PC-3 (cell line): ENCODE results near the gene TRABD. TPM values are rescaled to one million over a fixed set of nuclear protein-coding genes. Genes with fewer than 3 reads are reported as not detected.

Experiments used
- ATAC-seq: fragments of 200-7000 bp; cut with Tn5 transposase; 2 replicates; pipeline ENCODE4 v1.9.1; 2020; ENCODE audit warnings: mild to moderate bottlenecking, moderate library complexity
- BruUV-seq: library from RNA; stranded (reverse); fragments of 400-500 nt; replicated peaks from 2 replicates; lab custom pipeline; 2021; lab: Mats Ljungman, UMichigan
- CTCF ChIA-PET: fragments of 300-600 bp; sonication (Branson Sonifier 250); formaldehyde crosslinking; loops from one replicate; lab custom pipeline; 2022; ENCODE audit warnings: antibody characterized with exemption; lab: Charles Lee
- POLR2A ChIA-PET: fragments of 300-600 bp; sonication (Branson Sonifier 250); formaldehyde crosslinking; loops from one replicate; lab custom pipeline; 2022; ENCODE audit warnings: antibody characterized with exemption; ENCODE audit not compliant: unreplicated experiment; lab: Charles Lee
- DNase-seq: peaks from one replicate; pipeline ENCODE4 v3.0.0-alpha.2; 2015
- H2AFZ ChIP-seq: fragments of 300-600 bp; sonication (generic); 2 replicates; pipeline ENCODE4 v1.6.0; 2016; ENCODE audit warnings: antibody characterized with exemption, low read length
- H3F3A ChIP-seq: fragments of 300-600 bp; sonication (generic); one replicate; pipeline ENCODE4 v1.6.0; 2017; ENCODE audit warnings: antibody characterized with exemption, low read length, control low read depth, mild to moderate bottlenecking; ENCODE audit not compliant: unreplicated experiment
- H3K27ac ChIP-seq: fragments of 300-600 bp; sonication (generic); 2 replicates; pipeline ENCODE4 v1.5.1; 2016; ENCODE audit warnings: mild to moderate bottlenecking, low read length
- H3K27me3 ChIP-seq: fragments of 300-600 bp; sonication (generic); 2 replicates; pipeline ENCODE4 v1.6.1; 2016; ENCODE audit warnings: low read length, mixed read lengths
- H3K36me3 ChIP-seq: fragments of 300-600 bp; sonication (generic); 2 replicates; pipeline ENCODE4 v1.6.1; 2016; ENCODE audit warnings: low read depth, mixed run types, low read length, mixed read lengths
- H3K4me1 ChIP-seq: fragments of 300-600 bp; sonication (generic); 2 replicates; pipeline ENCODE4 v1.5.1; 2016; ENCODE audit warnings: low read length; ENCODE audit not compliant: insufficient read depth
- H3K4me2 ChIP-seq: fragments of 300-600 bp; sonication (generic); 2 replicates; pipeline ENCODE4 v1.6.0; 2016; ENCODE audit warnings: low read length
- H3K4me3 ChIP-seq: fragments of 300-600 bp; sonication (generic); 2 replicates; pipeline ENCODE4 v1.5.1; 2016; ENCODE audit warnings: mild to moderate bottlenecking, low read length, mixed read lengths
- H3K79me2 ChIP-seq: fragments of 300-600 bp; sonication (generic); 2 replicates; pipeline ENCODE4 v1.6.1; 2017; ENCODE audit warnings: low read length, mixed read lengths
- H3K9ac ChIP-seq: fragments of 300-600 bp; sonication (generic); 2 replicates; pipeline ENCODE4 v1.6.0; 2016; ENCODE audit warnings: mild to moderate bottlenecking, low read length
- H3K9me2 ChIP-seq: fragments of 300-600 bp; sonication (generic); replicated peaks from 2 replicates; pipeline ENCODE4 v1.6.1; 2016; ENCODE audit warnings: mixed run types, low read length, mixed read lengths
- H3K9me3 ChIP-seq: fragments of 300-600 bp; sonication (generic); 2 replicates; pipeline ENCODE4 v1.6.1; 2016; ENCODE audit warnings: low read length, mixed read lengths
- H4K20me1 ChIP-seq: fragments of 300-600 bp; sonication (generic); 2 replicates; pipeline ENCODE4 v1.6.1; 2016; ENCODE audit warnings: low read length, mixed read lengths
- CTCF ChIP-seq: fragments of 300-600 bp; sonication (generic); conservative IDR thresholded peaks from 2 replicates; pipeline ENCODE4 v1.5.1; 2017; ENCODE audit warnings: antibody characterized with exemption, low read depth, mild to moderate bottlenecking, low read length
- EZH2 ChIP-seq: fragments of 300-600 bp; sonication (generic); IDR thresholded peaks from one replicate; pipeline ENCODE4 v1.6.1; 2017; ENCODE audit warnings: antibody characterized with exemption, mild to moderate bottlenecking, low read length; ENCODE audit not compliant: unreplicated experiment
- EZH2phosphoT487 ChIP-seq: fragments of 300-600 bp; sonication (generic); IDR thresholded peaks from 2 replicates; pipeline ENCODE4 v1.6.1; 2018; ENCODE audit warnings: mild to moderate bottlenecking, antibody characterized with exemption, low read length, borderline replicate concordance
- intact Hi-C: fragments of 100-400 bp; cut with micrococcal nuclease; formaldehyde crosslinking; loops from 2 replicates; pipeline ENCODE4 v1.9.0; 2023
- total RNA-seq: library from RNA; depleted of rRNA; stranded (reverse); fragments of >200 nt; gene quantifications from 2 replicates; pipeline ENCODE4 v1.2.3, GENCODE V29; 2014

Gene TRABD
- total RNA-seq, 1 experiment from 2014 or later = 53.4 TPM

DNA sequence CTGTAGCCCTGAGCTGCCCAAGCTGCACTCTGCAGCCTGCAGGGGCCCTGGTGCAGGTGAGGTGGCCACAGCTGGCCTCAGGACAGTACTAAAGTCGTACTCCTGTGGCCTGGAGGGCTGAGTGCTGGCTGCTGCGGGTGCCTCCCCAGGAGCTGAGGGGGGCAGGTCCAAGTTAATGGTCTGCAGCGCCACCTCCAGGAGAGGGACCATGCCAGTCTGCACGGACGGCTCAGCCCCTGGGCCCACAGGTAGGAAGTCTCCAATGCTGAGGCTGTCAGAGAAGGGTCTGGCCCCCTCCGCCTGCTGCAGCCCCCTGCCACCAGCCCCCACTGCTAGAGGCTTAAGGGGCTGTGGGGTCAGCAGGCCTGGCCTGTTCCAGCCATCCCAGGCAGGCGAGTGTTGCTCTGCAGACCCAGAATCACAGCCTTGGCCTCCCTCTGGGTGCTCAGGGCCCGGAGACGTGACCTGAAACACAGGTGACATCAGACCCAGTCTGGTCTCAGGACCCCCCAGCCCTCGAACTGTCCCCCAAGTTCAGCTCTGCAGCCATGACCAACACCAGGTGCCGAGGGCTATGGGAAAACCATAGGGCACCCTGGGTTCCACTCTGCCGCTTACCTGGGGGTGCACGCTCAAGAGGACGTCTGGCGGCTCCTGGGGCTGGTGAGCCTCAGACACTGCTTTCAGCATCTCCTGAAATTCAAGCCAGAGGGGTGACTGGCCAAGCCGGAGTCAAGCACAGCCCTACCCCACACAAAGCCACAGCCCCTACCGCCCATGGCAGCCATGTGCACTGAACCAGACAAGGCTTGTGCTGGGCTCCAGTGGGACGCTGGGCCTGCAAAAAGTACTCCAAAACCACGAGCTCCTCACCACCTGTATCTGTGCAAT, 35.9 kb downstream of the TRABD start:
- Histone ChIP-seq H3K9ac (no peak overlapping the region), H3K4me1 (no peaks in the 10 kb centered on the region), H3K27me3 (no peaks in the 10 kb centered on the region), H2AFZ (no peak overlapping the region), H3K4me2 (no peak overlapping the region), H3K9me2 (no peaks in the 10 kb centered on the region), H3K27ac (no peak overlapping the region), H4K20me1 (no peaks in the 10 kb centered on the region), H3F3A (no peaks in the 10 kb centered on the region), H3K79me2 (no peaks in the 10 kb centered on the region), H3K4me3 (no peak overlapping the region), H3K36me3 (peaks cover 3% of the 10 kb centered on the region; the same call in 1 of the 2 replicates), H3K9me3 (no peaks in the 10 kb centered on the region)
- TF ChIP-seq EZH2 = no peak
- TF ChIP-seq CTCF = no peak
- no peak for TF ChIP-seq EZH2phosphoT487
- CTCF ChIA-PET = no interaction called here
- no TSS peak for BruUV-seq
- POLR2A ChIA-PET = no interaction called here
- ATAC-seq (no peak), DNase-seq (no peak)
- intact Hi-C loops = no loop called here

DNA sequence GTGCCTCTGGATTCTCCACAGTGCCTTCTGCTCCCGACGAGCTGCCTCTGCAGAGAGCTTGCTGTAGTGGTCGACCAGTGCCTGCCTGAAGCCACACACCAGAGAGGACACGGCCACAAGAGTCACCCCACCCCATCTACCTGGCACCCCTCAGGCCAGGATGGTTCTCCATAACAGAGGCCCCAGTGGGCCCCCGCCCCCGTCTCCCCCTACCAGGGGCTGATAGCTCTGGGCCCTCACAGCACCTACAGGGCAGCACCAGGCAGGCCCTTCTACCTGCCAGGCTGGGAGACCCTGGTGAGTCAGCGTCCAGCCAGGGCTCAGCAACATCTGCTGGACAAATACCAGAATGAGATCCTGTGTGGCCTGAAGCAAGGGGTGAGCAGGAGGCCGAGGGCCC, 36.8 kb downstream of the TRABD start:
- ChIA-PET POLR2A (no interaction called here), CTCF (no interaction called here)
- no peak overlapping the region for H3K9ac ChIP-seq
- H3K9me2 ChIP-seq = no peaks in the 10 kb centered on the region
- peaks cover 3% of the 10 kb centered on the region; the same call in 1 of the 2 replicates for H3K36me3 ChIP-seq
- H2AFZ ChIP-seq = no peak overlapping the region
- H3K4me3 ChIP-seq = no peak overlapping the region
- H3K4me2 ChIP-seq = no peak overlapping the region
- no peaks in the 10 kb centered on the region for H3K79me2 ChIP-seq
- no peak for ATAC-seq
- no TSS peak for BruUV-seq
- no peaks in the 10 kb centered on the region for H3K4me1 ChIP-seq
- H3F3A ChIP-seq = no peaks in the 10 kb centered on the region
- H4K20me1 ChIP-seq = no peaks in the 10 kb centered on the region
- H3K27ac ChIP-seq = no peak overlapping the region
- no peaks in the 10 kb centered on the region for H3K27me3 ChIP-seq
- no peaks in the 10 kb centered on the region for H3K9me3 ChIP-seq
- DNase-seq = no peak
- no peak for TF ChIP-seq CTCF
- no peak for TF ChIP-seq EZH2phosphoT487
- TF ChIP-seq EZH2 = no peak
- intact Hi-C loops = no loop called here

- H3K9me3 ChIP-seq = no peaks in the 10 kb centered on the region
- no peak overlapping the region for H3K27ac ChIP-seq
- ChIA-PET CTCF (no interaction called here), POLR2A (no interaction called here)
- no peak overlapping the region for H3K4me3 ChIP-seq
- no peaks in the 10 kb centered on the region for H3K4me1 ChIP-seq
- no peak overlapping the region for H3K9ac ChIP-seq
- BruUV-seq = no TSS peak
- H4K20me1 ChIP-seq = no peaks in the 10 kb centered on the region
- ATAC-seq (no peak), DNase-seq (no peak)
- no peak overlapping the region for H3K4me2 ChIP-seq
- no peaks in the 10 kb centered on the region for H3F3A ChIP-seq
- intact Hi-C loops = no loop called here
- H3K79me2 ChIP-seq = no peaks in the 10 kb centered on the region
- H3K27me3 ChIP-seq = no peaks in the 10 kb centered on the region
- peaks cover 3% of the 10 kb centered on the region; the same call in 1 of the 2 replicates for H3K36me3 ChIP-seq
- H2AFZ ChIP-seq = no peak overlapping the region
- TF ChIP-seq CTCF = no peak
- TF ChIP-seq EZH2phosphoT487 = no peak
- TF ChIP-seq EZH2 = no peak
- no peaks in the 10 kb centered on the region for H3K9me2 ChIP-seq
Measured at GRCh38 chr22:50224071-50224470, 38.4 kb downstream of the TRABD start.
